HCT116 (cell line): Measurements from ENCODE around the gene ESRP2. TPM values are rescaled to one million over a fixed set of nuclear protein-coding genes. Genes with fewer than 3 reads are reported as not detected.

ENCODE experiments used
- ATAC-seq: fragments of 200-7000 bp; cut with Tn5 transposase; 2 replicates; pipeline ENCODE4 v1.9.1; 2020; ENCODE audit warnings: mild to moderate bottlenecking, moderate library complexity
- BruUV-seq: library from RNA; stranded (reverse); fragments of 400-500 nt; replicated peaks from 2 replicates; lab custom pipeline; 2021; lab: Mats Ljungman, UMichigan
- CTCF ChIA-PET: fragments of 300-600 bp; sonication (Branson Sonifier 250); formaldehyde crosslinking; loops from one replicate; lab custom pipeline; 2021; ENCODE audit warnings: antibody characterized with exemption; lab: Charles Lee
- POLR2A ChIA-PET: fragments of 300-600, 350-600 bp; sonication (Branson Sonifier 250); formaldehyde crosslinking; loops from one replicate; lab custom pipeline; 2021; ENCODE audit warnings: antibody characterized with exemption; lab: Charles Lee
- RAD21 ChIA-PET, 2 experiments: fragments of 300-600 bp; sonication (Branson Sonifier 250); formaldehyde crosslinking; loops; one replicate each; lab custom pipeline; 2023; ENCODE audit warnings: low total read pairs in 2 of 2; ENCODE audit not compliant: uncharacterized antibody in 2 of 2, unreplicated experiment in 2 of 2, low non-redundant PET in 1 of 2; lab: Charles Lee
- DNase-seq: peaks from one replicate; pipeline ENCODE4 v3.0.0-alpha.2; 2010; ENCODE audit warnings: low read depth, low spot score
- H2AFZ ChIP-seq: fragments of 200-600 bp; shearing (Covaris generic), sonication (generic); 2 replicates; pipeline ENCODE4 v1.6.1; 2017; ENCODE audit warnings: low read depth, mixed run types, mixed read lengths, antibody characterized with exemption, low read length; ENCODE audit not compliant: poor library complexity, severe bottlenecking
- H3K27ac ChIP-seq: 2 replicates; pipeline ENCODE4 v1.5.1; 2012; ENCODE audit warnings: low read depth, low read length
- H3K27me3 ChIP-seq: fragments of 200-600 bp; sonication (generic); 2 replicates; pipeline ENCODE4 v1.6.1; 2016; ENCODE audit warnings: mixed run types, low read length, mixed read lengths; ENCODE audit not compliant: insufficient read depth
- H3K36me3 ChIP-seq, 2 experiments: fragments of 200-500 bp in 1 of 2; fragments of 200-600 bp in 1 of 2; sonication (Bioruptor generic) in 1 of 2; sonication (generic) in 1 of 2; 2 replicates each; pipeline versions ENCODE4 v1.5.1 to v1.6.1; 2014 to 2016; ENCODE audit warnings: low read length in 2 of 2, inconsistent platforms in 1 of 2, mixed read lengths in 1 of 2, mixed run types in 1 of 2; ENCODE audit not compliant: insufficient read depth in 2 of 2, control insufficient read depth in 1 of 2
- H3K4me1 ChIP-seq, 2 experiments: fragments of 200-600 bp in 1 of 2; sonication (generic) in 1 of 2; 2 replicates each; pipeline versions ENCODE4 v1.5.1 to v1.6.1; 2012 to 2017; ENCODE audit warnings: low read length in 2 of 2, inconsistent platforms in 1 of 2, mild to moderate bottlenecking in 1 of 2, mixed read lengths in 1 of 2, mixed run types in 1 of 2, moderate library complexity in 1 of 2; ENCODE audit not compliant: insufficient read depth in 2 of 2, control insufficient read depth in 1 of 2
- H3K4me2 ChIP-seq: fragments of 200-600 bp; sonication (generic); 2 replicates; pipeline ENCODE4 v1.6.1; 2017; ENCODE audit warnings: mixed run types, low read length, mixed read lengths
- H3K4me3 ChIP-seq, 2 experiments: fragments of 200-600 bp in 1 of 2; sonication (generic) in 1 of 2; replicated peaks in 1 of 2; 2 replicates each; pipeline ENCODE4 v1.5.1; 2011 to 2016; ENCODE audit warnings: low read length in 2 of 2, control low read depth in 1 of 2, low read depth in 1 of 2, mild to moderate bottlenecking in 1 of 2, mixed read lengths in 1 of 2, mixed run types in 1 of 2
- H3K79me2 ChIP-seq: fragments of 200-600 bp; sonication (generic); 2 replicates; pipeline ENCODE4 v1.6.1; 2017; ENCODE audit warnings: mild to moderate bottlenecking, mixed run types, low read length, moderate library complexity, mixed read lengths; ENCODE audit not compliant: insufficient read depth
- H3K9ac ChIP-seq: fragments of 200-600 bp; sonication (generic); 2 replicates; pipeline ENCODE4 v1.6.1; 2016; ENCODE audit warnings: low read length, mixed read lengths
- H3K9me2 ChIP-seq: fragments of 200-600 bp; sonication (generic), shearing (Covaris generic); 2 replicates; pipeline ENCODE4 v1.6.1; 2017; ENCODE audit warnings: mixed run types, mild to moderate bottlenecking, moderate library complexity; ENCODE audit not compliant: insufficient read depth
- H3K9me3 ChIP-seq, 2 experiments: fragments of 200-500 bp in 1 of 2; fragments of 200-600 bp in 1 of 2; sonication (Bioruptor generic) in 1 of 2; sonication (generic) in 1 of 2; 2 replicates each; pipeline ENCODE4 v1.6.1; 2014 to 2017; ENCODE audit warnings: low read length in 2 of 2, mixed read lengths in 2 of 2, inconsistent platforms in 1 of 2, low read depth in 1 of 2, mild to moderate bottlenecking in 1 of 2, mixed run types in 1 of 2, moderate library complexity in 1 of 2; ENCODE audit not compliant: control insufficient read depth in 1 of 2, insufficient read depth in 1 of 2
- H4K20me1 ChIP-seq: fragments of 200-600 bp; sonication (generic), shearing (Covaris generic); 2 replicates; pipeline ENCODE4 v1.6.1; 2017; ENCODE audit warnings: mixed run types, mild to moderate bottlenecking, moderate library complexity; ENCODE audit not compliant: insufficient read depth
- ATF3 ChIP-seq: IDR thresholded peaks from 2 replicates; pipeline ENCODE4 v1.6.1; 2012
- CBX3 ChIP-seq: IDR thresholded peaks from 2 replicates; pipeline ENCODE4 v1.6.1; 2012; ENCODE audit warnings: low read depth
- EZH2phosphoT487 ChIP-seq: fragments of 200-600 bp; IDR thresholded peaks from 2 replicates; pipeline ENCODE4 v1.6.1; 2018; ENCODE audit warnings: antibody characterized with exemption, borderline replicate concordance
- FOSL1 ChIP-seq: IDR thresholded peaks from 2 replicates; pipeline ENCODE4 v1.6.1; 2012; ENCODE audit warnings: low read depth
- JUND ChIP-seq: IDR thresholded peaks from 2 replicates; pipeline ENCODE4 v1.6.1; 2012
- POLR2A ChIP-seq: IDR thresholded peaks from 2 replicates; pipeline ENCODE4 v1.7.0; 2011; ENCODE audit warnings: borderline replicate concordance; ENCODE audit not compliant: insufficient read depth, insufficient read length; ENCODE audit errors: extremely low read depth
- POLR2AphosphoS5 ChIP-seq: IDR thresholded peaks from 2 replicates; pipeline ENCODE4 v1.6.1; 2011; ENCODE audit warnings: mild to moderate bottlenecking, low read depth, low read length, moderate library complexity
- RAD21 ChIP-seq: IDR thresholded peaks from 2 replicates; pipeline ENCODE4 v1.6.1; 2012; ENCODE audit warnings: low read depth, mild to moderate bottlenecking
- ZFX ChIP-seq: fragments of 450-650 bp; IDR thresholded peaks from 2 replicates; pipeline ENCODE4 v1.6.1; 2017
- intact Hi-C: fragments of 100-400 bp; cut with micrococcal nuclease; formaldehyde crosslinking; loops from 2 replicates; pipeline ENCODE4 v1.10.0; 2022
- microRNA-seq: library from miRNA; unstranded; fragments of <30 nt; microRNA quantifications from one replicate; pipeline ENCODE4, GENCODE V29; 2016; ENCODE audit warnings: borderline number of aligned reads
- total RNA-seq: library from RNA; stranded (reverse); gene quantifications from one replicate; pipeline ENCODE4 v1.2.1, GENCODE V29; 2021; ENCODE audit not compliant: unreplicated experiment
- TF ChIP-seq, protein P1 (sequence below): IDR thresholded peaks from 2 replicates; pipeline ENCODE4 v1.6.1; 2011; ENCODE audit warnings: mild to moderate bottlenecking, low read length, moderate library complexity; ENCODE audit not compliant: insufficient replicate concordance; ENCODE audit errors: extremely low read depth
- TF ChIP-seq, protein P2 (sequence below): IDR thresholded peaks from 2 replicates; pipeline ENCODE4 v1.6.1; 2012

ESRP2 gene
- total RNA-seq, 1 experiment from 2014 or later: 42.5 TPM

DNA sequence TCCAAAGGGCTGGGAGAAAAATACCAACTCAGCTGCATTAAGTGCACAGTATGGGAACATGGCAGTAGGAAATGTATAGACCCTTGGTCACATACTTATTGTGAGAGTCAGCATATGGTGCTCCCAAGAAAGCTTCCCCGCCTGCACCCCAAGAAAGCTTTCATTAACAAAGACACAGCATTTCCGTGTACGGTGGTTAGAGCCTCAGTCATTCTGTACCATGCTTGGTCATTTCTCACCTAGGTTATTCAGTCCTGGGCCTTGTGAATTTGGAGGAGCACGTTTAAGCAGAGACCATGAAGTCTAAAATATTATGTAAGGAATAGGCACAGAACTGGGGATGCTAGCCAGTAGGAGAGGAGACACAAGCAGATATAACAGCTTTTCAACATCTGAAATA lies 56.1 kb downstream of the ESRP2 start (continued):
- no peak for TF ChIP-seq POLR2A
- TF ChIP-seq POLR2AphosphoS5: no peak
- TF ChIP-seq, protein P1, sequence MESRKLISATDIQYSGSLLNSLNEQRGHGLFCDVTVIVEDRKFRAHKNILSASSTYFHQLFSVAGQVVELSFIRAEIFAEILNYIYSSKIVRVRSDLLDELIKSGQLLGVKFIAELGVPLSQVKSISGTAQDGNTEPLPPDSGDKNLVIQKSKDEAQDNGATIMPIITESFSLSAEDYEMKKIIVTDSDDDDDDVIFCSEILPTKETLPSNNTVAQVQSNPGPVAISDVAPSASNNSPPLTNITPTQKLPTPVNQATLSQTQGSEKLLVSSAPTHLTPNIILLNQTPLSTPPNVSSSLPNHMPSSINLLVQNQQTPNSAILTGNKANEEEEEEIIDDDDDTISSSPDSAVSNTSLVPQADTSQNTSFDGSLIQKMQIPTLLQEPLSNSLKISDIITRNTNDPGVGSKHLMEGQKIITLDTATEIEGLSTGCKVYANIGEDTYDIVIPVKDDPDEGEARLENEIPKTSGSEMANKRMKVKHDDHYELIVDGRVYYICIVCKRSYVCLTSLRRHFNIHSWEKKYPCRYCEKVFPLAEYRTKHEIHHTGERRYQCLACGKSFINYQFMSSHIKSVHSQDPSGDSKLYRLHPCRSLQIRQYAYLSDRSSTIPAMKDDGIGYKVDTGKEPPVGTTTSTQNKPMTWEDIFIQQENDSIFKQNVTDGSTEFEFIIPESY: no peak
- no peak for TF ChIP-seq CBX3
- no peak for TF ChIP-seq ATF3
- no peak for TF ChIP-seq RAD21
- no peak for TF ChIP-seq FOSL1

GRCh38 chr16:68179196-68179795 lies 56.6 kb downstream of the ESRP2 start:
- POLR2A ChIA-PET: no interaction called here
- intact Hi-C loops: no loop called here
- TF ChIP-seq RAD21 (no peak), ZFX (no peak), JUND (no peak), CBX3 (no peak), EZH2phosphoT487 (no peak)
- TF ChIP-seq, protein P2, sequence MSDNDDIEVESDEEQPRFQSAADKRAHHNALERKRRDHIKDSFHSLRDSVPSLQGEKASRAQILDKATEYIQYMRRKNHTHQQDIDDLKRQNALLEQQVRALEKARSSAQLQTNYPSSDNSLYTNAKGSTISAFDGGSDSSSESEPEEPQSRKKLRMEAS: no peak
- TF ChIP-seq, all 23 proteins: peak for 0
- no peak overlapping the region for H2AFZ ChIP-seq
- BruUV-seq: no TSS peak
- H3K4me2 ChIP-seq: no peak overlapping the region
- H3K4me1 ChIP-seq: no peaks in the 10 kb centered on the region
- peaks cover 0 to 9% of the 10 kb centered on the region in 2 experiments; a peak in 1 of 4 replicates for H3K36me3 ChIP-seq
- H3K4me3 ChIP-seq: no peak overlapping the region
- no peak overlapping the region for H3K9ac ChIP-seq
- no peaks in the 10 kb centered on the region for H4K20me1 ChIP-seq
- no peaks in the 10 kb centered on the region for H3K27me3 ChIP-seq
- CTCF ChIA-PET: no interaction called here
- ATAC-seq: no peak
- H3K9me2 ChIP-seq: no peaks in the 10 kb centered on the region
- no peaks in the 10 kb centered on the region for H3K79me2 ChIP-seq
- H3K9me3 ChIP-seq: no peaks in the 10 kb centered on the region
- RAD21 ChIA-PET: no interaction called here
- DNase-seq: no peak
- no peak overlapping the region for H3K27ac ChIP-seq

Small RNA genes lying within 50 kb of the gene (microRNA-seq; reads per million reads assigned to microRNA genes)
- not detected for gene MIR6773

Other genes with a start within 250 kb of the ESRP2 start
- not detected for gene DPEP2, start 236.6 kb downstream of the ESRP2 start, total RNA-seq
- gene DPEP2NB, start 220.2 kb downstream of the ESRP2 start, total RNA-seq: not detected
- 13.8 TPM for gene DDX28, start 212.9 kb downstream of the ESRP2 start, total RNA-seq
- 27.3 TPM for gene DUS2, start 212.8 kb downstream of the ESRP2 start, total RNA-seq
- 25.6 TPM for gene NFATC3, start 150.8 kb downstream of the ESRP2 start, total RNA-seq
- 7.5 TPM for gene PLA2G15, start 9.2 kb upstream of the ESRP2 start, total RNA-seq
- 28.5 TPM for gene SLC7A6, start 28.4 kb upstream of the ESRP2 start, total RNA-seq
- gene SLC7A6OS, start 74.8 kb upstream of the ESRP2 start, total RNA-seq: 16.4 TPM
- gene PRMT7, start 74.9 kb upstream of the ESRP2 start, total RNA-seq: 34.4 TPM
- 0.89 TPM for gene SMPD3, start 212.4 kb upstream of the ESRP2 start, total RNA-seq